HG03135 (cell line): ENCODE data around the gene CALCB.

Experiments
- ATAC-seq: cut with Tn5 transposase; IDR thresholded peaks from one replicate; pipeline ENCODE4 v1.9.1; 2021; ENCODE audit warnings: mild to moderate bottlenecking, moderate library complexity; ENCODE audit not compliant: unreplicated experiment

Gene CALCB

DNA sequence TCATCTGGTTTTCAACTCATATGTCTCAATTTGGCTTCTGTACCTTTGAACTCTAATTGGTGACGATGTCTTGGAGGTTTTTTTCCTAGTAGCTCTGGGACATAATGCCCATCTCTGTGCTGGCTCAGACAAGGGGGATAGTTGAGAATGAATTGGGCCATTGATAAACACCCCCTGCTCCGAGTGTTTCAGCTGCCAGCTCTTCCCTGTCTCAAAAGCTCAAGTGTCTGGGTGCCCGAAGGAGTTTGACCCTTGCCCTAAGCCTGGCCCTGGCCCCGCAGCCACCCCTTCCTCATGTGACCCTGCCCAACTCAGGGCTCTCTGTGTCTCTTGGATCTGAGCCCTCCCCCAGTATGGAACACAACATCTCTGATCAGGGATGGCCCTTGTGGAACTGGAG, 44.4 kb downstream of the CALCB start:
- no peak for ATAC-seq

- no peak for ATAC-seq
Observed at GRCh38 chr11:15118431-15118830, 45.0 kb downstream of the CALCB start.

GRCh38 chr11:15119352-15119751, 46.0 kb downstream of the CALCB start:
- no peak for ATAC-seq

- no peak for ATAC-seq
Observed at GRCh38 chr11:15119826-15120225, 46.4 kb downstream of the CALCB start.

DNA sequence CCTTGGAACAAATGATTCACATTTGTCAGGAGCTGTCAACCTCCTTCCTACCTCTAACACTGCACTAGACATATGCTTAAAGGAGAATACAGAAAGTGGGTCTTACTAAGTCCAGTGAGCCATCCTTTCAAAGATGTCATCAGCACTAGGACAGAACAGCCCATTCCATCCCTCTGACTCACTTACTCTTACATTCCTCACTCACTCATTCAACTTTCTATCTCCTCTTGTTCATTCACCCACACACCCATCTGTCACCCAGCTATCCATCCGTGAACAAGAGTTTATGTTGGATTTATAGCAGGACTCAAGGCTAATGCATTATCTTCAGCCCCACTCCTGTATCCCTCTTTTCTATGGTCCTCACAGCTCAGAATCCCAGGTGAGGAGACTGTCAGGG, 50.5 kb downstream of the CALCB start:
- ATAC-seq, result no peak

DNA sequence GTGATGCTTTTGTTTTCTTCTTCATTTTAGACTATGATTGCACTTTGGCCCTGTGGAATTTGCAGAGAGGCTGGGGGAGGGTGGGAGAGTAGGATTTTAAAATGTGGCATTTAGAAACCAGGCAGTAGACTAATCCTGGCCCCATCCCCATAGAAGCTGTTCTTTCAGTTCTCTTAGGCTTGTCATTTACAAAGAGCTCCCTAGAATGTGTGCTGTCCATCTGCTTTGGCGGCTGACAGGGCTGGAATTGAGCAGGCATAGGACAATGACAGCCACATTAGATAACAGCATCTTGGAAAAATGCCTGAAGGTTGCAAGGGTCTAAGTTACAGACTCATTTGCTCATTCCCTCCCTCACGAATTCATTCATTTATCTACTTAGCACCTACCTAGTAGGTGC, 51.1 kb downstream of the CALCB start:
- no peak for ATAC-seq

- no peak for ATAC-seq
Observed at GRCh38 chr11:15127341-15127740, 53.9 kb downstream of the CALCB start.
